Lower leg skin (tissue), 3 donors: ENCODE results near the gene MRPL49.

ENCODE experiments used
- CTCF ChIP-seq, 3 donors: fragments of 450-650 bp; IDR thresholded peaks; one replicate each; pipeline ENCODE4 v1.5.1; 2016; ENCODE audit warnings: antibody characterized with exemption in 3 of 3, mild to moderate bottlenecking in 3 of 3, moderate library complexity in 2 of 3
- POLR2A ChIP-seq, 2 donors: fragments of 450-650 bp; IDR thresholded peaks; one replicate each; pipeline ENCODE4 v1.6.1; 2016 to 2017; ENCODE audit warnings: antibody characterized with exemption in 2 of 2, mild to moderate bottlenecking in 1 of 2, moderate library complexity in 1 of 2

DNA sequence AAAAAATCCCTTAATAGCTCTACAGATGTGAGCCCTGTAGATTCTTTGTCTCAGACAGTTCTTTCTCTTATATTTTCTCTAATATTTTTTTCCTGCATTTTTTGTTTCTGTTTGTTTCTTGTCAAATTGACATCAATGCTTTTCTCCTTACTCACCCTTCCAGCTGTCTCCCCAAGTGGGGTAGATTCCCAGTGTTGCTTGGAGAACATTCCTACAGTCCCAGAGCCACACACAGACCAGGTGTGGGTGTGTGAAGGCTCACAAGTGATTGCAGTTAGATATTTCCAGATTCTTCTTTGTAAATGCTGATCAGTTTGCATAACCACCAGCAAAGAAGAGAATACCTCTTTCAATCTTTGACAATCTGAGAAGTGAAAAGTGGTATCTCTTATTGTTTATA, 18.6 kb upstream of the MRPL49 start:
- no peak for TF ChIP-seq CTCF (IDR thresholded peaks at IDR 0.05)
- TF ChIP-seq POLR2A (IDR thresholded peaks at IDR 0.05) = no peak
